Dermis lymphatic vessel endothelial cell (primary cell): ENCODE measurements around the gene C4orf51. TPM values are rescaled to one million over a fixed set of nuclear protein-coding genes. Genes with fewer than 3 reads are reported as not detected.

Experiments used
- total RNA-seq: library from RNA; depleted of rRNA; stranded (reverse); fragments of >200 nt; gene quantifications from 2 replicates; pipeline ENCODE4 v1.2.1, GENCODE V29; 2014

C4orf51 gene
- total RNA-seq = not detected in 2 replicates

GRCh38 chr4:145679991-145680455 is at the start of gene C4orf51:
Gene C4orf51 (plus strand): TSS chr4:145680146. CDS start chr4:145680204, 58 bp downstream.

Other genes starting within 250 kb of the C4orf51 start
- 53.0 and 63.7 TPM in 2 replicates for gene SMAD1, start 198.3 kb upstream of the C4orf51 start, total RNA-seq
- 2.0 and 2.1 TPM in 2 replicates for gene MMAA, start 60.8 kb upstream of the C4orf51 start, total RNA-seq